ENCODE results near the gene BEGAIN. TPM values are rescaled to one million over a fixed set of nuclear protein-coding genes. Genes with fewer than 3 reads are reported as not detected.

BEGAIN gene
- total and polyA plus RNA-seq, 2 donors (not counting 1 experiment from before 2014, with no cell fraction given) = under 0.01 to 0.17 TPM

DNA sequence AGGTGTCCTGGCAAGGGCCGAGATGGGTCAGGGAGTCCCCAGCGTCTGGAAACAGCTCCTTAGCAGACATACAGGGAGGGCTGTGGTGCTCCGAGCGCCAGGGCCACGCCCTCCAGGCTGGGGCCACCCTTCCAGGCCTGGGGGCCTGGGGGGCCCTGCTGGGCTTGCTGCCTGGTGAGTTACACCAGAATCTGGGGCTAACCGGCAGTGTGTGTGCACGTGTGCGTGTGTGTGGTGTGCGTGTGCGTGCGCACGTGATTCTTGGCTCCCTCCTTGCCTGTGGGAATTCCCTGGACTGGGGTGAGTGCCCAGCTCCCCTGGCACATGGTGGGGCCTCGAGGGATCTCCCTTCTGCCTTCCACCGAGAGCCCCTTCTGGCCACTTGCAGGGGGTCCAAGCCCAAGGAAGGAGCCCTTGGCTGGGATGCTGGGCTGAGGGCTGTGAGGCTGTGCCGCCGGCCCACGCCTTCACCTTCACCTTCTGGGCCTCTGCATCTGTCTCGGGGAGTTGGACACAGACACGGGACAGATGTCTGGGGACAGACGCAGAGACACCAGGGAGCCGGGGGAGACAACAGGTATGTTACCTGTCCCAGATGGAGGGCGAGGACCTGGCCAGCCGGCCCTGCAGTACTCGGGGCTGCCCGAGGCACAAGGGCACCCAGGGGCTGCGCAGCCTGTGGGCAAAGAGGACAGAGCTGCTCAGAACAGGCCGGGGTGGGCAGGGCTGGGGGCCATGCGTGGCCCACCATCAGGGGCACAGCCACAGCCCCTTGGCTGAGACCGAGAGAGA lies 37.2 kb downstream of the BEGAIN start:
- TF ChIP-seq, protein P1, sequence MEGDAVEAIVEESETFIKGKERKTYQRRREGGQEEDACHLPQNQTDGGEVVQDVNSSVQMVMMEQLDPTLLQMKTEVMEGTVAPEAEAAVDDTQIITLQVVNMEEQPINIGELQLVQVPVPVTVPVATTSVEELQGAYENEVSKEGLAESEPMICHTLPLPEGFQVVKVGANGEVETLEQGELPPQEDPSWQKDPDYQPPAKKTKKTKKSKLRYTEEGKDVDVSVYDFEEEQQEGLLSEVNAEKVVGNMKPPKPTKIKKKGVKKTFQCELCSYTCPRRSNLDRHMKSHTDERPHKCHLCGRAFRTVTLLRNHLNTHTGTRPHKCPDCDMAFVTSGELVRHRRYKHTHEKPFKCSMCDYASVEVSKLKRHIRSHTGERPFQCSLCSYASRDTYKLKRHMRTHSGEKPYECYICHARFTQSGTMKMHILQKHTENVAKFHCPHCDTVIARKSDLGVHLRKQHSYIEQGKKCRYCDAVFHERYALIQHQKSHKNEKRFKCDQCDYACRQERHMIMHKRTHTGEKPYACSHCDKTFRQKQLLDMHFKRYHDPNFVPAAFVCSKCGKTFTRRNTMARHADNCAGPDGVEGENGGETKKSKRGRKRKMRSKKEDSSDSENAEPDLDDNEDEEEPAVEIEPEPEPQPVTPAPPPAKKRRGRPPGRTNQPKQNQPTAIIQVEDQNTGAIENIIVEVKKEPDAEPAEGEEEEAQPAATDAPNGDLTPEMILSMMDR (conservative IDR thresholded peaks at IDR 0.05 in 1 of 2, IDR thresholded peaks at IDR 0.05 in 1 of 2; ENCODE audit: low read depth in 1 of 2, low read length in 2 of 2) = no peak
- no peak for TF ChIP-seq EZH2 (IDR thresholded peaks at IDR 0.05; ENCODE audit: low read length, missing control alignments)
- Histone ChIP-seq H3K79me2 (ENCODE audit: control insufficient read depth, insufficient read depth, low read length) (no peaks in the 10 kb centered on the region), H4K20me1 (ENCODE audit: control insufficient read depth, extremely low read depth, insufficient read depth, low read length) (no peaks in the 10 kb centered on the region), H3K4me2 (ENCODE audit: extremely low read depth, insufficient read depth, low read length) (no peak overlapping the region), H3K36me3 (ENCODE audit: control insufficient read depth, insufficient read depth, low read length) (no peaks in the 10 kb centered on the region), H3K4me3 (replicated peaks in 1 of 4; ENCODE audit: control extremely low read depth in 1 of 4, insufficient read depth in 1 of 4, low read depth in 3 of 4, low read length in 4 of 4) (no peak overlapping the region), H3K27me3 (ENCODE audit: control insufficient read depth, insufficient read depth, low read length) (no peaks in the 10 kb centered on the region), H3K9me3 (ENCODE audit: control insufficient read depth, insufficient read depth, low read depth, low read length) (no peaks in the 10 kb centered on the region), H3K4me1 (ENCODE audit: control insufficient read depth, extremely low read depth, insufficient read depth, low read length) (no peaks in the 10 kb centered on the region), H3K9ac (ENCODE audit: insufficient read depth, low read length) (no peak overlapping the region), H3K27ac (ENCODE audit: insufficient read depth, low read length) (no peak overlapping the region), H2AFZ (ENCODE audit: low read length) (no peak overlapping the region)
- DNase-seq (ENCODE audit: low read depth in 2 of 2) = no peak

DNA sequence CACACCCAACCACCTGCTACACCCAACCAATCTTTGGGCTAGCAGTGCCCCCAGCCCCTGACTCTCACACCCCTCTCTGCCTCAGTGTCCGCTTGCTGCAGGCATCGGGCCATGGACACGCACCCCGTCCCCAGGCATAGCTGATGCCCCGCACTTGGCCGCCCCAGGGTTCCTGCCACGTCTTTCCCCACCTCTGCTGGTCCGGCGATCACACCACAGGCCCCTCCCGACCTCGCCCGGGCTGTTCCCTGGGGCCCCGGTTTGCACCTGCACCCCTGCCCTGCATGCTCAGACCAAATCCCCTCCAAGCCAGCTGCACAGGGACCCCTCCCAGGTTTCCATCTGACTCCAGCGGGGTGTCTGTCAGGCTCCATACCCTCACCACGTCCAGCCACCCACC lies 38.3 kb downstream of the BEGAIN start:
- H3K4me1 ChIP-seq (ENCODE audit: control insufficient read depth, extremely low read depth, insufficient read depth, low read length) = no peaks in the 10 kb centered on the region
- no peak for DNase-seq (ENCODE audit: low read depth in 2 of 2)
- no peak overlapping the region for H3K9ac ChIP-seq (ENCODE audit: insufficient read depth, low read length)
- H2AFZ ChIP-seq (ENCODE audit: low read length) = no peak overlapping the region
- no peak overlapping the region for H3K4me3 ChIP-seq (replicated peaks in 1 of 4; ENCODE audit: control extremely low read depth in 1 of 4, insufficient read depth in 1 of 4, low read depth in 3 of 4, low read length in 4 of 4)
- H3K9me3 ChIP-seq (ENCODE audit: control insufficient read depth, insufficient read depth, low read depth, low read length) = no peaks in the 10 kb centered on the region
- TF ChIP-seq EZH2 (IDR thresholded peaks at IDR 0.05; ENCODE audit: low read length, missing control alignments) = no peak
- TF ChIP-seq, protein P1 (conservative IDR thresholded peaks at IDR 0.05 in 1 of 2, IDR thresholded peaks at IDR 0.05 in 1 of 2; ENCODE audit: low read depth in 1 of 2, low read length in 2 of 2) = no peak
- H3K36me3 ChIP-seq (ENCODE audit: control insufficient read depth, insufficient read depth, low read length) = no peaks in the 10 kb centered on the region
- H3K4me2 ChIP-seq (ENCODE audit: extremely low read depth, insufficient read depth, low read length) = no peak overlapping the region
- H3K27ac ChIP-seq (ENCODE audit: insufficient read depth, low read length) = no peak overlapping the region
- H3K79me2 ChIP-seq (ENCODE audit: control insufficient read depth, insufficient read depth, low read length) = no peaks in the 10 kb centered on the region
- no peaks in the 10 kb centered on the region for H4K20me1 ChIP-seq (ENCODE audit: control insufficient read depth, extremely low read depth, insufficient read depth, low read length)
- no peaks in the 10 kb centered on the region for H3K27me3 ChIP-seq (ENCODE audit: control insufficient read depth, insufficient read depth, low read length)

DNA sequence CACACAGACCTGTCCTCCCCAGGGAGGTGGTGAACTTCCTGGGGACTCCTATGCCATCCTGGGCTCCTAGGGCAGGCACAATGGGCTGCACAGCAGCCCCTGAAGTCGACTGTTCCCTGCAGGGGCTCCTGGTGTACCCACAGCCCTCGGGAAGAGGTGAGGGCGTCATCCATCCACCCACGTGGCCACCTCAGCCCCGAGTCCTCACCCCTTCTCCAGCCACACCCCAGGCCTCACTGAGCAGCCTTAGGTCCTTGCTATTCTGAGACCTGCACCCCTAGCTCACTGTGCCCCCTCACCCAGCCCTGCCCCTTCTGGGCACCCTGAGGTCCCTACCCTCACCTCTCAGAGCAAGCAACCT lies 38.9 kb downstream of the BEGAIN start:
- no peaks in the 10 kb centered on the region for H3K9me3 ChIP-seq (ENCODE audit: control insufficient read depth, insufficient read depth, low read depth, low read length)
- no peak overlapping the region for H3K4me2 ChIP-seq (ENCODE audit: extremely low read depth, insufficient read depth, low read length)
- no peaks in the 10 kb centered on the region for H3K36me3 ChIP-seq (ENCODE audit: control insufficient read depth, insufficient read depth, low read length)

More for the DNA sequence above, 38.9 kb downstream of the BEGAIN start:
- DNase-seq (ENCODE audit: low read depth in 2 of 2) = no peak
- TF ChIP-seq, protein P1 (conservative IDR thresholded peaks at IDR 0.05 in 1 of 2, IDR thresholded peaks at IDR 0.05 in 1 of 2; ENCODE audit: low read depth in 1 of 2, low read length in 2 of 2) = no peak
- TF ChIP-seq EZH2 (IDR thresholded peaks at IDR 0.05; ENCODE audit: low read length, missing control alignments) = no peak
- Histone ChIP-seq H3K4me3 (replicated peaks in 1 of 4; ENCODE audit: control extremely low read depth in 1 of 4, insufficient read depth in 1 of 4, low read depth in 3 of 4, low read length in 4 of 4) (no peak overlapping the region), H4K20me1 (ENCODE audit: control insufficient read depth, extremely low read depth, insufficient read depth, low read length) (no peaks in the 10 kb centered on the region), H3K79me2 (ENCODE audit: control insufficient read depth, insufficient read depth, low read length) (no peaks in the 10 kb centered on the region), H3K4me1 (ENCODE audit: control insufficient read depth, extremely low read depth, insufficient read depth, low read length) (no peaks in the 10 kb centered on the region), H3K9ac (ENCODE audit: insufficient read depth, low read length) (no peak overlapping the region), H2AFZ (ENCODE audit: low read length) (no peak overlapping the region), H3K27ac (ENCODE audit: insufficient read depth, low read length) (no peak overlapping the region), H3K27me3 (ENCODE audit: control insufficient read depth, insufficient read depth, low read length) (no peaks in the 10 kb centered on the region)
